ENCODE measurements around the gene SCG5. TPM values are rescaled to one million over a fixed set of nuclear protein-coding genes. Genes with fewer than 3 reads are reported as not detected.

Gene SCG5
- total and polyA plus RNA-seq, 2 donors (not counting 1 experiment from before 2014, with no cell fraction given): 0.18 TPM; not detected in 1

DNA sequence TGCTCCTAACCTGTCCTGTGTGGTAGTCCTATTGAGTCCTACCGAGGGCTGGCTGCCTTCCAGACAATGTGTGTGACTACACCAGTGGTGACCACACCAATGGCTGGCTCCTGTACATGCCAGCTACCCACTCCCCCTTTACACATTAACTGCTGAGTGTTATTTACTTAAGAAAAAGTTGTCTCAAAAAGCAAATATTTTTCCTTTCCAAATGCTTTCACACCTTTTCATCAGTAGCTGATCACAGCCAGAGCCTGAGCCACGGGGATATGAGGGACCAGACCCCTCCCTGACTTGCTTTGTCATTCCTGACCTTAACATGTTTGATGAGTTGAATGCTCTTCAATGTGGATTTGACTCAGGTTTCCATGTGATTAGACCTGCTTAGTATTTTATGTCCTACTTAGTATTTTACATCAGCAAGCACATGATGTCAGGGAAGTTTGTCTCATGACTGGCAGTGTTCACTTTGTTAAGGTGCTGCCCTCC, 46.7 kb downstream of the SCG5 start:
- H2AFZ ChIP-seq (ENCODE audit: insufficient read depth, low read depth, low read length, poor library complexity, severe bottlenecking): no peak overlapping the region
- Mint-ChIP-seq H3K4me3 (no peak overlapping the region), H3K27me3 (no peaks in the 10 kb centered on the region), H3K27ac (no peak overlapping the region), H3K9me3 (ENCODE audit: insufficient read depth) (no peaks in the 10 kb centered on the region), H3K4me1 (no peaks in the 10 kb centered on the region)
- no peak for DNase-seq
- H3K79me2 ChIP-seq (ENCODE audit: control insufficient read depth, insufficient read depth, low read length): no peaks in the 10 kb centered on the region
- H4K20me1 ChIP-seq (ENCODE audit: control insufficient read depth, insufficient read depth, low read length, poor library complexity, severe bottlenecking): no peaks in the 10 kb centered on the region
- TF ChIP-seq, protein P1, sequence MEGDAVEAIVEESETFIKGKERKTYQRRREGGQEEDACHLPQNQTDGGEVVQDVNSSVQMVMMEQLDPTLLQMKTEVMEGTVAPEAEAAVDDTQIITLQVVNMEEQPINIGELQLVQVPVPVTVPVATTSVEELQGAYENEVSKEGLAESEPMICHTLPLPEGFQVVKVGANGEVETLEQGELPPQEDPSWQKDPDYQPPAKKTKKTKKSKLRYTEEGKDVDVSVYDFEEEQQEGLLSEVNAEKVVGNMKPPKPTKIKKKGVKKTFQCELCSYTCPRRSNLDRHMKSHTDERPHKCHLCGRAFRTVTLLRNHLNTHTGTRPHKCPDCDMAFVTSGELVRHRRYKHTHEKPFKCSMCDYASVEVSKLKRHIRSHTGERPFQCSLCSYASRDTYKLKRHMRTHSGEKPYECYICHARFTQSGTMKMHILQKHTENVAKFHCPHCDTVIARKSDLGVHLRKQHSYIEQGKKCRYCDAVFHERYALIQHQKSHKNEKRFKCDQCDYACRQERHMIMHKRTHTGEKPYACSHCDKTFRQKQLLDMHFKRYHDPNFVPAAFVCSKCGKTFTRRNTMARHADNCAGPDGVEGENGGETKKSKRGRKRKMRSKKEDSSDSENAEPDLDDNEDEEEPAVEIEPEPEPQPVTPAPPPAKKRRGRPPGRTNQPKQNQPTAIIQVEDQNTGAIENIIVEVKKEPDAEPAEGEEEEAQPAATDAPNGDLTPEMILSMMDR (IDR thresholded peaks at IDR 0.05): no peak
- no peak for TF ChIP-seq EZH2 (IDR thresholded peaks at IDR 0.05; ENCODE audit: borderline replicate concordance, insufficient read depth, low read depth, low read length, poor library complexity, severe bottlenecking)
- H3K4me1 ChIP-seq (ENCODE audit: control insufficient read depth in 2 of 2, insufficient read depth in 2 of 2, low read length in 2 of 2): no peaks in the 10 kb centered on the region
- ChIA-PET POLR2A (no interaction called here), CTCF (interaction anchor here (1.0 kb wide), 1 partner anchor 24 kb away, joined by 3 read pairs; no protein-coding TSS in a partner anchor)
- no peaks in the 10 kb centered on the region for H3K27me3 ChIP-seq (replicated peaks in 1 of 4; ENCODE audit: control extremely low read depth in 1 of 4, control insufficient read depth in 3 of 4, insufficient read depth in 4 of 4, low read length in 3 of 4)
- H3K27ac ChIP-seq (ENCODE audit: low read length in 2 of 2): no peak overlapping the region
- H3K36me3 ChIP-seq (replicated peaks in 1 of 2; ENCODE audit: control extremely low read depth in 1 of 2, control insufficient read depth in 1 of 2, extremely low read depth in 1 of 2, insufficient read depth in 2 of 2, low read length in 1 of 2): no peaks in the 10 kb centered on the region
- no peak overlapping the region for H3K4me2 ChIP-seq (replicated peaks; ENCODE audit: low read depth, low read length, poor library complexity, severe bottlenecking)
- H3K4me3 ChIP-seq (ENCODE audit: control extremely low read depth in 1 of 5, extremely low read depth in 1 of 5, insufficient read depth in 1 of 5, low read depth in 2 of 5, low read length in 4 of 5): no peak overlapping the region
- intact Hi-C loops (cut with micrococcal nuclease): no loop called here
- no peak for ATAC-seq (ENCODE audit: low read depth)
- no peak overlapping the region for H3K9ac ChIP-seq (ENCODE audit: low read length)
- 80% methylated on average over 1 of the region's 2 CpGs for WGBS (ENCODE audit: insufficient coverage)
- H3K9me3 ChIP-seq (ENCODE audit: control extremely low read depth in 1 of 3, control insufficient read depth in 2 of 3, insufficient read depth in 1 of 3, low read length in 2 of 3): no peaks in the 10 kb centered on the region

DNA sequence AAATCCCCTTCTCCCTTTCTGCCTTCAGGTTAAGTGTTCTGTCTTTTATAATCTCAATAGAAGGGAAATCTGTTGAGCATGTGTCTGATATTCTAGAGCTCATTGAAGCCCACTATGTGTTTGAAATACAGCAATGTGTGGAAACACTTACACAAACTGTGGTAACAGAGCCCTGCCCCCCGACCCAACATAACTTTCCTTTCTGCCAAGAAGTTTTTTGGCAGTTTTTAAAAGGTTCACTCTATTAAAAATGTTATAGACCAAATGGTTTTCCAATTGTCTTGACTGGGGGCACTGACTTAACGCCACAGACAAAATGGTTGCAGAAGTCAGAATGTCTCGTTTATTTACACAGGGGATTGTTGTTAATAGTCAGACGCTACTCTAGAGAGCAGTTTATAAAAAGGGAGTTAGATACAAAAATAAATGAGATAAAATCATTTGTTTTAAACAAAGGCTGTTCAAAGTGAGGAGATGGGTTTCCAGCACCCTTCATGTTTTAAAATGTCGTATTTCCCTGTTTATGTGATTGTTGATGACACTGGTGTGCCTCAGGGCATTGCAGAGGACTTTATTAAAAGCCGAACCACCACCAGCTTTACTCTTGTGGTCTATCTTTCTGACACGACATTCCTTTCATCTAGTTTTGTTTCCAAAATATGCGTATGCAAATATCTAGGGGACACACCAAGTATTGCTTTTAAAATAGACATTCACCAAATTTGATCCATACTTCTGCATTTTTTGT, 49.6 kb downstream of the SCG5 start:
- H3K27ac ChIP-seq (ENCODE audit: low read length in 2 of 2): no peak overlapping the region
- H3K4me2 ChIP-seq (replicated peaks; ENCODE audit: low read depth, low read length, poor library complexity, severe bottlenecking): no peak overlapping the region
- ChIA-PET POLR2A (no interaction called here), CTCF (no interaction called here)
- ATAC-seq (ENCODE audit: low read depth) (no peak), DNase-seq (no peak)
- no peaks in the 10 kb centered on the region for H3K36me3 ChIP-seq (replicated peaks in 1 of 2; ENCODE audit: control extremely low read depth in 1 of 2, control insufficient read depth in 1 of 2, extremely low read depth in 1 of 2, insufficient read depth in 2 of 2, low read length in 1 of 2)
- Mint-ChIP-seq H3K4me1 (no peaks in the 10 kb centered on the region), H3K27me3 (no peaks in the 10 kb centered on the region), H3K9me3 (ENCODE audit: insufficient read depth) (no peaks in the 10 kb centered on the region), H3K4me3 (no peak overlapping the region), H3K27ac (no peak overlapping the region)
- no peak for TF ChIP-seq EZH2 (IDR thresholded peaks at IDR 0.05; ENCODE audit: borderline replicate concordance, insufficient read depth, low read depth, low read length, poor library complexity, severe bottlenecking)
- TF ChIP-seq, protein P1 (IDR thresholded peaks at IDR 0.05): no peak
- intact Hi-C loops (cut with micrococcal nuclease): no loop called here
- H3K9ac ChIP-seq (ENCODE audit: low read length): no peak overlapping the region
- no peak overlapping the region for H2AFZ ChIP-seq (ENCODE audit: insufficient read depth, low read depth, low read length, poor library complexity, severe bottlenecking)
- H3K4me1 ChIP-seq (ENCODE audit: control insufficient read depth in 2 of 2, insufficient read depth in 2 of 2, low read length in 2 of 2): no peaks in the 10 kb centered on the region
- H3K4me3 ChIP-seq (ENCODE audit: control extremely low read depth in 1 of 5, extremely low read depth in 1 of 5, insufficient read depth in 1 of 5, low read depth in 2 of 5, low read length in 4 of 5): no peak overlapping the region
- no peaks in the 10 kb centered on the region for H3K79me2 ChIP-seq (ENCODE audit: control insufficient read depth, insufficient read depth, low read length)
- H3K27me3 ChIP-seq (replicated peaks in 1 of 4; ENCODE audit: control extremely low read depth in 1 of 4, control insufficient read depth in 3 of 4, insufficient read depth in 4 of 4, low read length in 3 of 4): no peaks in the 10 kb centered on the region
- no peaks in the 10 kb centered on the region for H3K9me3 ChIP-seq (ENCODE audit: control extremely low read depth in 1 of 3, control insufficient read depth in 2 of 3, insufficient read depth in 1 of 3, low read length in 2 of 3)
- WGBS (ENCODE audit: insufficient coverage): 87% methylated on average over 6 of the region's 8 CpGs
- H4K20me1 ChIP-seq (ENCODE audit: control insufficient read depth, insufficient read depth, low read length, poor library complexity, severe bottlenecking): no peaks in the 10 kb centered on the region
